ENCODE measurements around the gene HSPG2.
A peak's percentile ranks its signal among the peaks of the same experiment; 100 is the strongest.
"Not testable (repeated sequence)": the region's sequence is repeated elsewhere in the genome, so short reads cannot be mapped to it uniquely, and the experiment has no call there.

The HSPG2 gene

DNA sequence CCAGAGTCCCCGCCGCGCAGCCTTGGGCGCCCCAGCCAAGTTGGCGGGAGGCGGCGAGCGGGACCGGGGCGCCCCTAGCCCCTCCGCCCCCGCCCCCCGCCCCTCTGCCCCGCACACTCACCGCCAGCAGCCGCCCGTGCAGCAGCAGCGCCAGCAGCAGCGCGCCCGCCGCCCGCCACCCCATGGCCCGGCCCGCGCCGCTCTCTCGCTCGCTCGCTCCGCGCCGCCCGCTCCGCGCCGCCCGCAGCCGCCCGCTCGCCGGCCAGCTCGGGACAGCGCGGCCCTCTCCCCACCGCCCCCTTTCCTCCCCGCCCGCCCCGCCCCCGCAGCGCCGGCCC is at the start of gene HSPG2:
HSPG2 (minus strand) TSS at position 277 of the 338 bp plus-strand sequence; CDS start at position 184, 93 bp downstream.
- DNase-seq: no peak

DNA sequence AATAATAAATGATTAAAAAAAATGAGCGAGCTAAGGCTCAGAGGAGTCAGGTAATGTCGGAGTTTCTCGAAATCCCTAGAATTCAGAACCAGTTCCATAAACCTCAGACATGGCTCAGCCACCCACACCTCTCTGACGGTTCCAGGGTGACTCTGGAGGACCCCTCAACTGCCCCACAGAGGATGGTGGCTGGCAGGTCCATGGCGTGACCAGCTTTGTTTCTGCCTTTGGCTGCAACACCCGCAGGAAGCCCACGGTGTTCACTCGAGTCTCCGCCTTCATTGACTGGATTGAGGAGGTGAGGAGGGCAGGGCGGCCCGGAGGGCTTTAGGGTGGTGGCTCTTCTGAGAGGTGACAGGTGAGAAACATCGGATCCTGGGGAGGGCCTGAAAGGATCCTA is 49.3 kb upstream of the HSPG2 start:
- DNase-seq: not testable (repeated sequence)

DNA sequence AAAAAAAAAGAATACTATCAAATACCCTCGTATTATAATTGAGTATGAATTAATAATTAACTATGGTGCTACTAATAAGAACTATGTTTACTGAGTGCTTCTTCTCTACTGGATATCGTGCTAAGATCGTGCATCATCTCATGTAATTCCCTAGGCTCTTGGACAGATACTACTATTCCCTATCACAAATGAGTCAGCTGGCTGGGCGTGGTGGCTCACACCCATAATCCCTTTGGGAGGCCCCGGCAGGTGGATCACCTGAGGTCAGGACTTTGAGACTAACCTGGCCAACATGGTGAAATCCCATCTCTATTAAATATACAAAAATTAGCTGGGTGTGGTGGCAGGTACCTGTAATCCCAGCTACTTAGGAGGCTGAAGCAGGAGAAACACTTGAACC is 48.8 kb upstream of the HSPG2 start:
- DNase-seq: not testable (repeated sequence)

DNA sequence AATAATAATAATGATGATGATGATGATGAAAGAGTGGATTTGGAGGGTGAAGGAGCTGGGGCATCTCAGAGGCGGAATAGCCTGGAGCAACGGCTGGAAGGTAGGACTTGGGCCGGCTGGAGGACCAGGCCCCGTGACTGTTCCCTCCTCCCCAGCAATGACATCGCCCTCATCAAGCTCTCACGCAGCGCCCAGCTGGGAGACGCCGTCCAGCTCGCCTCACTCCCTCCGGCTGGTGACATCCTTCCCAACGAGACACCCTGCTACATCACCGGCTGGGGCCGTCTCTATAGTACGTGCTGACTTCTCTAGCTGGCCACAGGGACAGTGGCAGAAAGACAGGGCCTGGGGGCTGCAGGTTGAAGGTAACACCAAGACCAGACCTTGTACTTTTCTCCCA is 46.4 kb upstream of the HSPG2 start:
- not testable (repeated sequence) for DNase-seq

DNA sequence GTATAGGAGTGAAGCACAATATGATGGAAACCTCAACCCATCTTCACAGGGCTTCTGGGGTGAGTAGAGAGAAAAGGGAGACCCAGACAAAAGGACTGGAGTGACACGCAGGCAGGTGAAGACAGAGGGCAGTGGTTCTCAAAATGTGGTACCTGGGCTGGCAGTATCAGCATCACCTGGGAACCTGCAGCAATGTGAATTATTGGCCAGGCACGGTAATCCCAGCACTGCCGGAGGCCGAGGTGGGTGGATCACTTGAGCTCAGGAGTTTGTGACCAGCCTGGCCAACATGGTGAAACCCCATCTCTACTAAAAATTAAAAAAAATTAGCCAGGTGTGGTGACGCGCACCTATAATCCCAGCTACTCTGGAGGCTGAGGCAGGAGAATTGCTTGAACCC is 45.0 kb upstream of the HSPG2 start:
- DNase-seq: not testable (repeated sequence)

DNA sequence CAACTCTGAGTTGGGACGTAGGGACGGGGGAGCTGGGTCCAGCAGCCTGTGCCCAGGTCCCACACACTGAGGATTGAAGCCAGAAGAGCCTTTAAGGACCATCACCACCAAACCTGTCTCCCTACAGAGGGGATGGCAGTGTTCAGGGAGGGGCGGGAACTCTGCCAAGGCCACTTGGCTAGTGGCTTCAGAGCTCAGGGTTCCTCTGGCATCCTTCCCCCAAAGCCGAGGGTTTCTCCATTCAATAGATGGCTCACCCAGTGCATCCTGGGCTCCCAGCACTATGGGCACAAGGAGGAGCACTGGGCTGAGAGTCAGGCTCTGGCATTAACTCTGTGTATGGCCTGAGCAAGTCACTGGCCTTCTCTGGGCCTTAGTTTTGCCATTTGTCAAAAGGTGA is 44.1 kb upstream of the HSPG2 start:
- not testable (repeated sequence) for DNase-seq

DNA sequence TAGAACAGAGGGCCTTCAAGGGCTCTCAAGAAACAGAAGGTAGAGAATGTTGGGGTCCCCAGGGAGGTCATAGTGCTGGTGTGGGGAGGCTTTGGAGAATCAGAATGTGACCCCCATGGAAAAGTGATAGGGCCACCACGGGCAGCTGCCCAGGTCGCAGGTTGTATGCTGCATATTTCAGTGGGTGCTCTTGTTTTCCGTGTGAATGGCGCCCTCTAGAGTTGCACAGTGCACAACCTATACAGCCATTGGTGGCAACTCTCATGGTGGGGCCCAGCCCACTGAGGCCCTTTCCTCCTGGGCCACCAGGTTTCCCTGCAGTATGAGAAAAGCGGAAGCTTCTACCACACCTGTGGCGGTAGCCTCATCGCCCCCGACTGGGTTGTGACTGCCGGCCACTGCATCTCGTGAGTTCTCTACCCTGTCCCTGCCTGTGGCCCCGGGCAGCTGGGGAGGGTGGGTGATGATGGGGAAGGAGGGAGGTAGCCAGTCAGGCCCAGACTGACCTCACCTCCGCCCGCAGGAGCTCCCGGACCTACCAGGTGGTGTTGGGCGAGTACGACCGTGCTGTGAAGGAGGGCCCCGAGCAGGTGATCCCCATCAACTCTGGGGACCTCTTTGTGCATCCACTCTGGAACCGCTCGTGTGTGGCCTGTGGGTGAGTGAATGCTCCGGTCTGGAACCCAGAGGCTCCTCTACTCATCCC is 43.6 kb upstream of the HSPG2 start:
- not testable (repeated sequence) for DNase-seq

DNA sequence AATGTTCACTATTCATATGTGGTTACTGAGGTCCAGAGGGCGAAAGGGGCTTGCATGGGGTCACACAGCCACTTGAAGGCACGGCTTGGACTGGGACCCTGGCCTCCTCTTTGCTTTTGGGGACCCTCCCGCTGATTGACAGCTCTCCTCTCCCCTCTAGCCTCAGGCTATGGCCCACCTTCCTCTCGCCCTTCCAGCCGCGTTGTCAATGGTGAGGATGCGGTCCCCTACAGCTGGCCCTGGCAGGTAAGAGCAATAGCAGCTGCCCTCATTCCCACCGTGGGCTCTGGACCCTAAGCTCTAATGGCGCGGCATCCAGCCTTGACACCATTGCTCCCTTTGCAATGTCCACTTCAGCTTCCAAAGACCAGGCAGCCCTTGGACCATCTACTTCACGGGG is 41.1 kb upstream of the HSPG2 start:
- not testable (repeated sequence) for DNase-seq

DNA sequence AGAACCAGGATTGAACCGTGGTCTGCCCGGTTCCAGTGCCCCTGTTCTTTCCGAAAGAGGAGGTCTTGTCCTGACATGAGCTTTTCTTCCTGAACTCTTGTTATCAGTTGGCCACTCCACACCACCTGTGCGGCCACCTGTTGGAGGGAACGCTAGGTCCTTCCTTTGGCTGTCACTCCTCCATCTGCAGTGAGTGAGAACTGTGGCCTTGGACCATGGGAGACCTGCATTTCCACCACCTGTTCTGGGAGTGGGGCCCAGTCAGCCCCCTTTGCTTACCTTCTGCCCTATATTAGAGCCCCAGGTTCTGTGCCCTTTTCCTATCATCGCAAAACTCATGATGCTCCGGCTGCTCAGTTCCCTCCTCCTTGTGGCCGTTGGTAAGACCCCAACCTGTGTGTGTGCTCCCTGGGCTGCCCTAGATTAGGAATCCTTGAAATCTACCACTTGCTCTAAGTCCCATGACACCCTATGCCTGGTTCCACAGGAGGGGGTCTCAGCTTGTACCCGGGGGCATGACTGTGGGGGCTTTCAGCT is 39.7 kb upstream of the HSPG2 start, which contains the start of gene CELA3B:
CELA3B (plus strand) TSS at position 320 of the 537 bp plus-strand sequence; CDS start at position 338, 18 bp downstream.
- DNase-seq: not testable (repeated sequence)

DNA sequence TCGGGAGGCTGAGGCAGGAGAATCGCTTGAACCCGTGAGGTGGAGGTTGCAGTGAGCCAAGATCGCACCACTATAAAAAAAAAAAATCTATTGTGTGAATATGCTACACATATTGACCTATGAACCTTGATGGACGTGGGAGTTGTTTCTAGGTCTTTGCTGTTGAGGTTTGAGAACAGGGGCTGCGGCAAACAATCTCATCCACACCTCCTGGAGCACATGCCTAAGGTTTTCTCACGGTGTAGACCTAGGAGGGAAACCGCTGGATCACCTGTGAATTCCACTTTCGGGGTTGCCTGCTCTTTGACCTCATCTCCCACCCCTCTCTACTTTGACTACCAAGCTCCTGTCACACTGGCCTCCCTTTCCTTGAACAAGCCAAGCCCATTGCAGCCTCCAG is 38.2 kb upstream of the HSPG2 start:
- not testable (repeated sequence) for DNase-seq

DNA sequence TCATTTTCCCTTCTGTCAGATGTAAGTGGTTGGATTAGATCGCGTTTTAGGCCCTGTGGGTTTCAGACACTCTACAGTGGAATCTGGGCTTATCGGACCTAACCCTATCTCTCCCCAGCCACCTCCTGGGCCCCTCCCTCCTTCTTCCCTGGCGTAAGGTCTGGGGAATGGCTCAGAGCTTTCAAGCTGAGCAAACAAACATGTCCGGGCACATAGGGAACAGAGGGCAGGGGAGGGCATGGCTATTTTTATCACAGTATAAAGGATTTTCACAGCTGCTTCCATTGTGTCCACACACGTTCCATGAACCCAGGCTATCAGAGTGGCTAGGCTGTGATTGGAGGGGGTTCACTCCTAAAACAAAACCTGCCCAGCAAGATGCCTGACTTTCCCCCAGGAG is 37.6 kb upstream of the HSPG2 start:
- peak; percentile 44 to 86 (median 76) for DNase-seq

DNA sequence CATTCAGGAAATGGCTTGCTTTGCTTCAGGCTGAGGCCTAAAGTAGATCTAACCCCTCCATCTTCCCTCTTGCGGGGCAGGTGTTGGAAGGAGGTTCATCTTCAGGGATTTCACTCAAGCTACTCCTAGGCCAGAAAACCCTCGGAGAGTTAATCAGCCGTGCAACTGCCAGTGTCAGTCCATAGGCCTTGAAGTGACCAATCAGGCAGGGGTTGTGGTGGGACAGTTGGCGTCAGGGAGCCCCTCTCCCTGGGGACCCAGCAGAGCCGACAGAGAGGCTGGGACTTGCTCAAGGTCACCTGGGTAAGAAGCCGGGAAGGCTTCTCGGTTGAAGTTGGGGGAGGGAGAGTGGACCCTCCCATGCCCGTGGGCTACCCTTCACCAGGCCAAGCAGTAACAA is 36.8 kb upstream of the HSPG2 start:
- DNase-seq: peak in 1 of 3 experiments; percentile 53

DNA sequence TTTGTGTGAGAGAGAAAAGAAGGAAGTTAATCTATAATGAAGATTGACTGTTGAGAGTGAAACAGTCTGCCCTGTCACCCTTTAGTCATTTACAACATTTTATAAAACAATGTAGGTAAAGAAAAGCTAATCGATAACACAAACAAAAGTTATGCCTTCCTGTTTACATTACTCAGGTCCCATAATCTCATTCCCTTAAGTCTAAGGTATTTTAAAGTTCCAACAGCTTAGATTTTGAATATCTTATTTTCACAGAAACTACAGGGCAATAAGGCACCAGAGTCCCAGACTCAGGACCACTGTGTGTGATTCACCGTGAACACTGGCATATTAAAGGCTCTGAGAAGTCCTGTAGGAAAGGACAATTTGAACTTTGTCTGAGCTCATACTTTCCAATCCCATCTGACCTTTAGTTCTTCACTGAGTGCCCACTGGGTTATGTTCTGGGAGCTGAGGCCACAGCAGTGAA is 35.9 kb upstream of the HSPG2 start:
- peak in 1 of 3 experiments; percentile 9 for DNase-seq

DNA sequence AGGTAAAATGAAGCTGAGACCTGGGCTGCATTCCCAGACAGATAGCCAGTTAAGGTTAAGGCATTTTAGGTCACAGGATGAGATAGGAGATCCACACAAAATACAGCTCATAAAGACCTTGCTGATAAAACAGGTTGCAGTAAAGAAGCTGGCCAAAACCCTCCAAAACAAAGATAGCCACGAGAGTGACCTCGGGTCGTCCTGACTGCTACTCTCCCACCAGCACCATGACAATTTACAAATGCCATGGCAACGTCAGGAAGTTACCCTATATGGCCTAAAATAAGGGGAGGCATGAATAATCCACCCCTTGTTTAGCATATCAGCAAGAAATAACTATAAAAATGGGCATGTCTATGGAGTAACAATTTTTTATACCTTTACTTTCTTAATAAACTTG is 33.4 kb upstream of the HSPG2 start:
- DNase-seq: not testable (repeated sequence)

DNA sequence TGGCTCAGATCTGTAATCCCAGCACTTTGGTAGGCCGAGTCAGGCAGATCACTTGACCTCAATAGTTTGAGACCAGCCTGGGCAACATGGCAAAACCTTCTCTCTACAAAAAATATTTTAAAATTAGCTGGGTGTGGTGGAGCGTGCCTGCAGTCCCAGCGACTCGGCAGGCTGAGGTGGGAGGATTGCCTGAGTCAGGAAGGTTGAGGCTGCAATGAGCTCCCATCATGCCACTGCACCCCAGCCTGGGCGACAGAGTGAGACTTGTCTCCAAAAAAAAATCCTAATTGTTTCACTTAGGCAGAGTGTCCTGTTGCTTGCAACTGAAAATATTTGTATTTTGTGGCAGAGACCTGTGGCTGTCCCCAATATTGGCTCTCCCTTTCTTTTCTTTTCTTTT is 32.0 kb upstream of the HSPG2 start:
- not testable (repeated sequence) for DNase-seq

DNA sequence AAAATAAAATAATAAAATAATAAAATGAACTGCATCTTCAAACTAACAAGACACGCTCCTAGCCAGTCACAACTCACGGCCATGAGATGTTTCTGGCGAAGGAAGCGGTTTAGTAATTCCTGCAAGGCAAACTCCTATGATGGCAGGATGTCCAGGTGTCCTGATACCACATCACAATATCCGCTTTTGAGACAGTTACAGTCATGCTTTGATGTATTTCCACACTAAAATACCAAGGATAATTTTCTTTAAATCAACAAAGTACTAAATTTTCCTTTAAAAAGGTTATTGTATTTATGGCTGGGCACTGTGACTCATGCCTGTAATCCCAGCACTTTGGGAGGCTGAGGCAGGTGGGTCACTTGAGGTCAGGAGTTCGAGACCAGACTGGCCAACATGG is 30.1 kb upstream of the HSPG2 start:
- DNase-seq: not testable (repeated sequence)

DNA sequence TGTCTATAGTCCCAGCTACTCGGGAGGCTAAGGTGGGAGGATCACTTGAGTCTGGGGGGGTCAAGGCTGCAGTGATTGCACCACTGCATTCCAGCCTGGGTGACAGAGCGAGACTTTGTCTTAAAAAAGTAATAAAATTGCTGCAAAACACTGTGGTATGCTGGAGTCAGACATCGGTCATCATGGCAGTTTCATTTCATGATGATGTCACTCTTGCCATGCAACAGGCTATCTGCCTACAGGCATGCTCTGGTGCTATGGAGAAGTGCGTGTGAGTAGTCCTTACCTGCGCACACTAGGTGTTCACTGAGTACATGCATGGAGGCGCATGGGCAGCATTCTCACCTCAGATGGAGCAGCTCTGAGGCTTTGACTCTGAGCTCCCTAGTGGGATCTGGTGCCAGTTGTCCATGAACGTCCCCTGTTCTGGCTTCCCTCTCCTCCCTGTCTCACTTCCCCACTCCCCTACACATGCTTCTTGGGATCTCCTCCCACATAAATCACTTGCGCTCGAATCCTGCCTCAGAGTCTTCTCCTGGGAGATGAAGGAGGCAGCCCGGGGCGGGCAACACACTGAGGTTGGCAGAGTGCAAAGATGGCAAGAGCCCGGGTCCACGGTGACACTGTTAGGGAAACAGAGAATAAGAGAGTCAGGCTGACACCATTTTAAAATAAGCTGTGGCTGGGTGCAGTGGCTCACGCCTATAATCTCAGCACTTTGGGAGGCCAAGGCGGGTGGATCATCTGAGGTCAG is 29.3 kb upstream of the HSPG2 start:
- DNase-seq: no peak

DNA sequence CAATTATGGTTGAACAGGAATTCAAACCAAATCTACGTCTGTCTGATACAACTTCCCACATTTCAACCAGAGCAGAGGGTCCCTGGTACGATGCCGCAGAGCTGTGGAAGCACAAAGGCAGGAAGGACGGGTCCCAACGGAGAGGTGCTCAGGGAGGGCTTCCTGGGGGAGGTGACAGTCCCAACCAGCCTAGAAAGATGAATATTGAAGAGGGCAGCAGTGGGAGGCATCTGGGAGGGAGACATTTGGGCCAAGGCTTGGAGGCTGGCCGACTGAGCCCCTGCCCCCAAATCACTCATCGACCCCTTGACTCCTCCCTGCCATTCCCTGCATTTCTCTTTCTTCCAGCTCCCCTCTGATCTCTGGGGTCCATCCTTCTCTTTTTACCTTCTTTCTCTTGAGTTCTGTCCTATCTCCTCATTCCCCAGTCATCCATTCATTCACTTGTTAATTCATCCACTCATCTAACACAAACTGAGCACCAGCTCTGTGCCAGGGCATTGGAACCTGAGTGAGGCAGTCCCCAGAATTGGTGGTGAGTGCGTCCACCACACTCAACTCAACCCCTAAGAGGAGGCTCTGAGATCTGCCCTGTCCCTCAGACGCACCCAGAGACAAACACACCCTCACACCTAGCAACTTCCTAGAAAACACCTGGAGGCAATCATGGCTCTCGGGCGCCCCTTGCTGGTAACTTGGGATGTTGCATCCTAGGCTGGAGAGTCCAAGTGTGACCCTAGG is 26.5 kb upstream of the HSPG2 start:
- peak; percentile 66 to 85 (median 84) for DNase-seq

DNA sequence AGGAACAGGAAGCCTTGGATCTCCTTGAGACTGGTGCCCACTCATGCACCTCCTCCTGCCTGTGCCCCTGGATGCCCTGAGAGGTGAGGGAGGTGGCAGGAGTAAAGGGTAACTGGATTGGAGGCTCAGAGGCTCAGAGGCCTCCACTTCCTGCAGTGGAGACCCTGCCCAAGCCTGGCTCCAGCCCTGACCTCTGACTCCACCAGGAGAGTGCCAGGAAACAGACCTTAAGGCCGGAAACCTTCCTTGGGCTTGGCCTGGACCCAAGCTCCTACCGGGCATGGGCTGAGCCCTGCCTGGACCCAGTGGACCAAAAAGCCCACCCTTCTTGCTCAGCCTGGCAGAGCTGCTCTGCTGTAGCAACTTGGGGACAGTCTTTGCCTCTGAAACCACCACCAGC is 24.7 kb upstream of the HSPG2 start:
- no peak for DNase-seq

DNA sequence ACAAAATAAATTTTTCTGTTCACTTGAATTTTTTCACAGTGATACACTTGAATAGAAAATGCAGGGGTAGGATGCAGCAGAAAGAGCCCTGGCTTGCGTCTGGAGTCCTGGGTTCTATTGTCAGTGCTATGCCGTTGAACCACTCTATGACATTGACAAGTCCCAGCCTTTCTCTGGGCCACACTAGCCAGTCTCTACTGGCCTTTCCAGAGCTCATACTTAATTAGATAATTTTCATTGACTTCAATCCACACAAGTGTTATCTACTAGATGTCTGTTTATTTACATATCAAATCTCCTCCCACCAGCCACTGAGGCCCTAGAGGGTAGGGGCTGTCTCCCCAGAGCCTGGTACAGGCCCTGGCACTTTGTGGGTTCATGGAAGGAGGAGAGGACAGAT is 24.2 kb upstream of the HSPG2 start:
- DNase-seq: no peak

DNA sequence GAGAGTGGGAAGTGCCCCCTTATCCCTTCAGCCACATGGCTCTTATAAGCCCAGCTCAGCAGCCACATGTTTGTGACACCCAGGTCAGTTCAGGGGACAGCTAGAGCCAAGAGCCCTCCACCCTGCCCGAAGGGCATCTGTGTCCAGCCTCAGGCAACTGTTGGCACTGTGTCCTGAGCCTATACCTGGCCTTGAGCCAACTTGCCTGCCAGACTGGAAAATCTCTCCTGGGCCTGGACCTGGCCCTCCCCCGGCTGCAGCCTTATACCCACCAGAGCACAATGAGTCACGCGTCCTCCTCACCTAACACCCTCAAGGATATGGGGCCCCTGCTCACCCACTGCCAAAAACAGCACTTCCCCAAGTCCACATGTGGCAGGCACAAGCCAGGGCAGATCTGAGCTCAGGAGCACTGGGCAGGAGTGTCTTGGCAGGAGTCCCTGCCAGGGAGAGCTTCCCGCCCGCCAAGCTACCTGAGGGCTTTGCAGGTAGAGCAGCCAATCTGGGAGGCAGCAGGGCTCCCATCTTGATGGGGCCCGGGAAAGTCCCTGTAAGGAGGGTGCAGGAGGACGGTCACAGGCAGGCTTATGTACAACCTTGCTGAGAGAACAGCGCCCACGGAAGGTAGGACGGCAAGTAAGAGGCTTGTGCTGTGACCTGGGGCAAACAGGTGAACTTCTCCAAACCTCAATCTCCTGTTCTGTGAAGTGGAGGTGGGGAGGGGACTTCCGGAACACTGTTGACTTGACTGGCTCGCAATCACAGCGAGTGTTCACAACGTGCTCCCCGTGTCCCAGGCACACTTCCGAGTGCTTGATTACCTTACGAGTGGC is 19.8 kb upstream of the HSPG2 start:
- DNase-seq: peak in 2 of 3 experiments; percentile 28 to 62

All from NCI-H1417 (cell line).